Uterus (tissue), 2 donors: Measurements from ENCODE around the gene RDH14.

Experiments used
- POLR2A ChIP-seq, 2 donors: fragments of 450-650 bp; IDR thresholded peaks; one replicate each; pipeline ENCODE4 v1.6.1; 2016; ENCODE audit warnings: antibody characterized with exemption in 2 of 2, mild to moderate bottlenecking in 1 of 2, moderate library complexity in 1 of 2
- TF ChIP-seq, protein P1 (sequence below), 4 experiments: fragments of 200-600 bp in 2 of 4; fragments of 450-650 bp in 2 of 4; sonication (generic) in 2 of 4; IDR thresholded peaks; one replicate each; pipeline ENCODE4 v1.5.1; 2016 to 2019; ENCODE audit warnings: antibody characterized with exemption in 4 of 4, mild to moderate bottlenecking in 2 of 4, moderate library complexity in 1 of 4

DNA sequence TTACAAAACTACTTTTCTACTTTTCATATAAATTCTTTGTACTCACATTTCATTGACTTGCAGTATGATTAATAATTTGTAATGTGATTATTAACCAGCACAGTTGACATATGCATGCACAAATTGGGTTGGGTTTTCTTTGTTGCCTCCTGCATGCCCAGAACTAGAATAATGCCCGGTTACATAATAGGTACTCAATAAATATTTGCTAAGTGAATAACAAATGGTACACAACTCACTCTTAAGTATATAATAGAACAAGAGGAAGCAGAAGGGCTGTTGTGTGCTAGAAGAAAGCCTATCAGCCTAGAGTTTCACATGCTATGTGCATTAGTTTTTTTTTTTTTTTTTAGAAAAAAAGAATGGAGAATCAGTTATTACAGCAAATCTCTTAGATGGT, 9.3 kb downstream of the RDH14 start:
- TF ChIP-seq, protein P1, sequence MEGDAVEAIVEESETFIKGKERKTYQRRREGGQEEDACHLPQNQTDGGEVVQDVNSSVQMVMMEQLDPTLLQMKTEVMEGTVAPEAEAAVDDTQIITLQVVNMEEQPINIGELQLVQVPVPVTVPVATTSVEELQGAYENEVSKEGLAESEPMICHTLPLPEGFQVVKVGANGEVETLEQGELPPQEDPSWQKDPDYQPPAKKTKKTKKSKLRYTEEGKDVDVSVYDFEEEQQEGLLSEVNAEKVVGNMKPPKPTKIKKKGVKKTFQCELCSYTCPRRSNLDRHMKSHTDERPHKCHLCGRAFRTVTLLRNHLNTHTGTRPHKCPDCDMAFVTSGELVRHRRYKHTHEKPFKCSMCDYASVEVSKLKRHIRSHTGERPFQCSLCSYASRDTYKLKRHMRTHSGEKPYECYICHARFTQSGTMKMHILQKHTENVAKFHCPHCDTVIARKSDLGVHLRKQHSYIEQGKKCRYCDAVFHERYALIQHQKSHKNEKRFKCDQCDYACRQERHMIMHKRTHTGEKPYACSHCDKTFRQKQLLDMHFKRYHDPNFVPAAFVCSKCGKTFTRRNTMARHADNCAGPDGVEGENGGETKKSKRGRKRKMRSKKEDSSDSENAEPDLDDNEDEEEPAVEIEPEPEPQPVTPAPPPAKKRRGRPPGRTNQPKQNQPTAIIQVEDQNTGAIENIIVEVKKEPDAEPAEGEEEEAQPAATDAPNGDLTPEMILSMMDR (IDR thresholded peaks at IDR 0.05): no peak
- TF ChIP-seq POLR2A (IDR thresholded peaks at IDR 0.05): no peak
